Measurements from ENCODE around the gene SCAANT1.

DNA sequence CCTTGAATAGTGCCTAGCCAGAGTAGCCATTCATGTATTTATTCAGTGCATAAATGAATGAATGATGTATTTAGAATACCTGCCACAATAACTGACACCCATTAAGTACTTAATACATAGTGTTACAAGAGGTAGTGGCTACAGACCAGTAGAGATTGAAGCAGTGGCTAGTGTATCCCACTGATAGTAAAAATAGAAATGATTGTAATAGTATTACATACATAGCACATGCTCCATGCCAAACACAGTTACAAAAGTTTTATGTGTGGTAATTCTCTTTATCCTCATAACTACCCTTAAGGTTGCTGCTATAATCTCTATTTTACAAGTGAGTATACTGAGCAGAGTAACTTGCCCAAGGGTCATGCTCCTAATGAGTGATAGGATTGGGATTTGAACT, 30.3 kb upstream of the SCAANT1 start:
- no peak for TF ChIP-seq POLR2A (IDR thresholded peaks at IDR 0.05; ENCODE audit: low read depth, low read length)
- TF ChIP-seq TAF1 (IDR thresholded peaks at IDR 0.05; ENCODE audit: low read depth, low read length): no peak

Data from GM12891 (cell line).